Choroid plexus epithelial cell (primary cell): ENCODE results near the gene CCDC178.

ENCODE experiments used
- DNase-seq: peaks from one replicate; pipeline ENCODE4 v3.0.0-alpha.2; 2010; ENCODE audit warnings: low read depth
- H3K4me3 ChIP-seq: 2 replicates; pipeline ENCODE4 v1.5.1; 2011; ENCODE audit warnings: low read depth, mild to moderate bottlenecking, control low read depth, low read length, moderate library complexity
- CTCF ChIP-seq: conservative IDR thresholded peaks from 2 replicates; pipeline ENCODE4 v1.5.1; 2011; ENCODE audit warnings: low read depth, mild to moderate bottlenecking, control low read depth, inconsistent platforms, low read length, moderate library complexity

CCDC178 gene

GRCh38 chr18:32915516-32915915 lies 525.0 kb downstream of the CCDC178 start:
- DNase-seq, result no peak
- TF ChIP-seq CTCF, result no peak
- H3K4me3 ChIP-seq, result no peak overlapping the region

- TF ChIP-seq CTCF, result no peak
- no peak overlapping the region for H3K4me3 ChIP-seq
- peak; percentile 59 for DNase-seq
Observed at GRCh38 chr18:32911660-32912284, 528.7 kb downstream of the CCDC178 start.

GRCh38 chr18:32910694-32911296 lies 529.7 kb downstream of the CCDC178 start:
- TF ChIP-seq CTCF, result no peak
- peak; percentile 58 for DNase-seq
- no peak overlapping the region for H3K4me3 ChIP-seq

GRCh38 chr18:32909798-32910561 lies 530.5 kb downstream of the CCDC178 start:
- DNase-seq, result no peak

GRCh38 chr18:32908424-32908805 lies 532.1 kb downstream of the CCDC178 start:
- no peak for DNase-seq
- no peak overlapping the region for H3K4me3 ChIP-seq
- TF ChIP-seq CTCF, result no peak

More at GRCh38 chr18:32909798-32910561, 530.5 kb downstream of the CCDC178 start:
- TF ChIP-seq CTCF, result no peak
- no peak overlapping the region for H3K4me3 ChIP-seq

- DNase-seq, result no peak
- no peak for TF ChIP-seq CTCF
- H3K4me3 ChIP-seq, result no peak overlapping the region
Observed at GRCh38 chr18:32907648-32908423, 532.7 kb downstream of the CCDC178 start.
